GM12878 (cell line): Measurements from ENCODE around the gene WWOX. TPM values are rescaled to one million over a fixed set of nuclear protein-coding genes. Genes with fewer than 3 reads are reported as not detected.

Experiments used
- ASH2L ChIP-seq: fragments of 300-600, 200-600 bp; sonication (generic); IDR thresholded peaks from 2 replicates; pipeline ENCODE4 v1.6.1; 2017; ENCODE audit warnings: low read depth, mild to moderate bottlenecking, borderline replicate concordance
- BACH1 ChIP-seq: fragments of 450-650 bp; IDR thresholded peaks from 2 replicates; pipeline ENCODE4 v1.6.1; 2017; ENCODE audit warnings: mild to moderate bottlenecking, borderline replicate concordance
- CBX5 ChIP-seq: sonication (generic); IDR thresholded peaks from 2 replicates; pipeline ENCODE4 v1.6.1; 2016; ENCODE audit warnings: low read depth, moderate library complexity, mild to moderate bottlenecking, inconsistent platforms
- CEBPZ ChIP-seq: fragments of 150-350 bp; IDR thresholded peaks from 2 replicates; pipeline ENCODE4 v1.6.1; 2016; ENCODE audit warnings: low read depth, low read length
- CREB1 ChIP-seq: IDR thresholded peaks from 2 replicates; pipeline ENCODE4 v1.6.1; 2012; ENCODE audit warnings: low read depth, mild to moderate bottlenecking, inconsistent platforms
- CREM ChIP-seq: IDR thresholded peaks from 2 replicates; pipeline ENCODE4 v1.6.1; 2014; ENCODE audit warnings: antibody characterized with exemption, low read depth
- GABPA ChIP-seq: IDR thresholded peaks from 2 replicates; pipeline ENCODE4 v1.6.1; 2014; ENCODE audit warnings: antibody characterized with exemption, low read depth, mild to moderate bottlenecking, inconsistent platforms
- GATAD2B ChIP-seq: fragments of 450-650 bp; conservative IDR thresholded peaks from 2 replicates; pipeline ENCODE4 v1.6.1; 2017; ENCODE audit warnings: low read depth, mild to moderate bottlenecking, moderate library complexity
- HCFC1 ChIP-seq: fragments of 150-350 bp; IDR thresholded peaks from 2 replicates; pipeline ENCODE4 v1.6.1; 2014; ENCODE audit warnings: low read length
- HDGF ChIP-seq: fragments of 450-650 bp; IDR thresholded peaks from 2 replicates; pipeline ENCODE4 v1.6.1; 2016; ENCODE audit warnings: antibody characterized with exemption
- KLF5 ChIP-seq: fragments of 450-650 bp; IDR thresholded peaks from 2 replicates; pipeline ENCODE4 v1.6.1; 2014; ENCODE audit warnings: mild to moderate bottlenecking; ENCODE audit not compliant: partially characterized antibody
- NFIC ChIP-seq: IDR thresholded peaks from 2 replicates; pipeline ENCODE4 v1.6.1; 2012; ENCODE audit warnings: low read depth, mild to moderate bottlenecking, inconsistent platforms, low read length, moderate library complexity
- NFYB ChIP-seq: IDR thresholded peaks from 2 replicates; pipeline ENCODE4 v1.6.1; 2011; ENCODE audit warnings: low read depth, mild to moderate bottlenecking, low read length, improper control_type of control experiment, moderate library complexity; ENCODE audit not compliant: insufficient read depth
- NR2C1 ChIP-seq: fragments of 450-650 bp; IDR thresholded peaks from 2 replicates; pipeline ENCODE4 v1.6.1; 2017; ENCODE audit warnings: antibody characterized with exemption, mild to moderate bottlenecking, moderate library complexity
- PAX5 ChIP-seq: IDR thresholded peaks from 2 replicates; pipeline ENCODE4 v1.6.1; 2011; ENCODE audit warnings: low read depth, low read length, borderline replicate concordance
- RFX5 ChIP-seq: IDR thresholded peaks from 2 replicates; pipeline ENCODE4 v1.6.1; 2011; ENCODE audit warnings: low read depth, low read length, improper control_type of control experiment
- RUNX3 ChIP-seq: IDR thresholded peaks from 2 replicates; pipeline ENCODE4 v1.6.1; 2012; ENCODE audit warnings: low read length, inconsistent platforms
- SRF ChIP-seq, 2 experiments: IDR thresholded peaks; 2 replicates each; pipeline ENCODE4 v1.6.1; 2011; ENCODE audit warnings: low read depth in 2 of 2, low read length in 2 of 2, mild to moderate bottlenecking in 1 of 2, moderate library complexity in 1 of 2
- TARDBP ChIP-seq: IDR thresholded peaks from 2 replicates; pipeline ENCODE4 v1.6.1; 2016; ENCODE audit warnings: borderline replicate concordance
- TCF12 ChIP-seq: IDR thresholded peaks from 2 replicates; pipeline ENCODE4 v1.6.1; 2011; ENCODE audit warnings: low read depth, mild to moderate bottlenecking, low read length
- ZBTB40 ChIP-seq: fragments of 450-650 bp; IDR thresholded peaks from 2 replicates; pipeline ENCODE4 v1.6.1; 2016; ENCODE audit warnings: mild to moderate bottlenecking, moderate library complexity, borderline replicate concordance
- ZNF217 ChIP-seq: fragments of 450-650 bp; IDR thresholded peaks from 2 replicates; pipeline ENCODE4 v1.6.1; 2017; ENCODE audit warnings: antibody characterized with exemption, mild to moderate bottlenecking
- polyA plus RNA-seq, 11 experiments: library from polyadenylated mRNA; depleted of rRNA in 4 of 11; unstranded in 6 of 11; stranded (reverse) in 5 of 11; fragments of >200 nt; fragmentation: Nextera tagmentation in 4 of 11; fragmentation: Illumina TruSeq in 1 of 11; extraction: Ambion mirVana in 4 of 11; extraction: Trizol in 1 of 11; gene quantifications; 1 replicate in 1 of 11; 2 replicates in 10 of 11; pipeline versions ENCODE4 v1.2.1 to v1.2.3, GENCODE V29; 2011 to 2016; ENCODE audit warnings: inconsistent platforms in 2 of 11, missing spikeins in 2 of 11, low read depth in 1 of 11
- total RNA-seq, 4 experiments: library from RNA; depleted of rRNA in 3 of 4; stranded (reverse); fragments of >200 nt in 3 of 4; fragmentation: Illumina TruSeq in 1 of 4; extraction: Trizol in 1 of 4; gene quantifications; 2 replicates each; pipeline versions ENCODE4 v1.2.1 to v1.2.3, GENCODE V29; 2013 to 2021
- TF ChIP-seq, protein P1 (sequence below): fragments of 450-650 bp; IDR thresholded peaks from 2 replicates; pipeline ENCODE4 v1.6.1; 2017; ENCODE audit warnings: low read depth, mild to moderate bottlenecking, moderate library complexity

Gene WWOX
- total and polyA plus RNA-seq, 10 of the 15 experiments (the other 5 are each of a cell fraction or from before 2014, with no cell fraction given): 2.8 to 24.4 (median 17.8) TPM

DNA sequence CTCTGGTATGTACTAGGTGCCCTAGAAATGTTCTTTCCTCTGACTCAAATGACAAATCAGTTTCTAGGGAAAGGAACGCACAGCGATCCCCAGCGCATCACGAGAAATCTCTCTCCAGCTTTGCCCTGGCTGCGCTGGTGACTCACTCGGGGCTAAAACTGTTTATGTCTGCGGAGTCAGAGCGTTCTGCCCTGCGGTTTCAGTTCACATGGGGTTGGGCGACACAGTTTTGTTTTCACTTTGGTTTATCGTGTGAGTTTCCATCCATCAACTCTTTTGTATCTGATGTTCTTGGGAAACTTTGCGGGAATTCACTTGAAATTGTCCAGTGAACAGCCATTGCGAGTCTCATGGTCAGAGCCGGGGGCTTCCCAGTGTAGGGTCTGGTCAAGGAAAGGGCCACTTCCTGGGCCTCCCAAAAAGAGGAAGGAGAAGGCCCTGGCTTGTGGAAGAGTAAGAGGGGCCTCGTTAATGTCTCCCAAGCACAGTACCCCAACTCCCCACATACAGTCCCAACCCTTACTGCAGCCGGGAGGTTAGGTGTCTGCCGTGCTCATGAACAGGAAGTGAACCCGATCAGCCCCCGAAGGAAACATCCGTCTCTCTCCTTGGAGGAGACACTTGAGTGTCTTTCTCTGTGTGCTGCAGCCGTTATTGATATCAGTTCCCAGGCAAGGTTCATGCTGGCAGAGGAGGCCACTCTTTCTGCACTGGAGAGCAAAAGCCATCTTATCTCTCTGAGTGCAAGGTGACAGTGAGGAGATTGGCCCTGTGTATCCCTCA lies 643.2 kb downstream of the WWOX start (continued):
- peak; percentile 46 for TF ChIP-seq ZBTB40
- no peak for TF ChIP-seq HDGF
- 0 out of 2 replicates have a peak, but pooled peaks have one; percentile 49 for TF ChIP-seq GATAD2B
- TF ChIP-seq TCF12: peak; percentile 62; the same call in 1 of the 2 replicates
- TF ChIP-seq RUNX3: peak; percentile 97
- peak; percentile 67; the same call in 1 of the 2 replicates for TF ChIP-seq PAX5
- TF ChIP-seq NFIC: 0 out of 2 replicates have a peak, but pooled peaks have one; percentile 15
- TF ChIP-seq ASH2L: 0 out of 2 replicates have a peak, but pooled peaks have one; percentile 44
- TF ChIP-seq BACH1: no peak
- peak; percentile 45 for TF ChIP-seq NR2C1
- peak; percentile 88 for TF ChIP-seq RFX5
- no peak for TF ChIP-seq NFYB
- 0 out of 2 replicates have a peak, but pooled peaks have one; percentile 57 for TF ChIP-seq CBX5
- TF ChIP-seq ZNF217: no peak
- TF ChIP-seq CEBPZ: no peak
- TF ChIP-seq CREM: peak; percentile 51
- no peak; the same call in 1 of the 2 replicates for TF ChIP-seq HCFC1
- TF ChIP-seq GABPA: peak; percentile 23; the same call in 1 of the 2 replicates
- TF ChIP-seq SRF (IDR thresholded peaks at IDR 0.05; ENCODE audit: low read depth in 2 of 2, low read length in 2 of 2): no peak
- peak; percentile 32; the same call in 1 of the 2 replicates for TF ChIP-seq CREB1
- TF ChIP-seq, protein P1, sequence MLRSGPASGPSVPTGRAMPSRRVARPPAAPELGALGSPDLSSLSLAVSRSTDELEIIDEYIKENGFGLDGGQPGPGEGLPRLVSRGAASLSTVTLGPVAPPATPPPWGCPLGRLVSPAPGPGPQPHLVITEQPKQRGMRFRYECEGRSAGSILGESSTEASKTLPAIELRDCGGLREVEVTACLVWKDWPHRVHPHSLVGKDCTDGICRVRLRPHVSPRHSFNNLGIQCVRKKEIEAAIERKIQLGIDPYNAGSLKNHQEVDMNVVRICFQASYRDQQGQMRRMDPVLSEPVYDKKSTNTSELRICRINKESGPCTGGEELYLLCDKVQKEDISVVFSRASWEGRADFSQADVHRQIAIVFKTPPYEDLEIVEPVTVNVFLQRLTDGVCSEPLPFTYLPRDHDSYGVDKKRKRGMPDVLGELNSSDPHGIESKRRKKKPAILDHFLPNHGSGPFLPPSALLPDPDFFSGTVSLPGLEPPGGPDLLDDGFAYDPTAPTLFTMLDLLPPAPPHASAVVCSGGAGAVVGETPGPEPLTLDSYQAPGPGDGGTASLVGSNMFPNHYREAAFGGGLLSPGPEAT: peak; percentile 85
- TF ChIP-seq TARDBP: no peak
- TF ChIP-seq KLF5: no peak
